ENCODE data around the gene FAM241B.

FAM241B gene

DNA sequence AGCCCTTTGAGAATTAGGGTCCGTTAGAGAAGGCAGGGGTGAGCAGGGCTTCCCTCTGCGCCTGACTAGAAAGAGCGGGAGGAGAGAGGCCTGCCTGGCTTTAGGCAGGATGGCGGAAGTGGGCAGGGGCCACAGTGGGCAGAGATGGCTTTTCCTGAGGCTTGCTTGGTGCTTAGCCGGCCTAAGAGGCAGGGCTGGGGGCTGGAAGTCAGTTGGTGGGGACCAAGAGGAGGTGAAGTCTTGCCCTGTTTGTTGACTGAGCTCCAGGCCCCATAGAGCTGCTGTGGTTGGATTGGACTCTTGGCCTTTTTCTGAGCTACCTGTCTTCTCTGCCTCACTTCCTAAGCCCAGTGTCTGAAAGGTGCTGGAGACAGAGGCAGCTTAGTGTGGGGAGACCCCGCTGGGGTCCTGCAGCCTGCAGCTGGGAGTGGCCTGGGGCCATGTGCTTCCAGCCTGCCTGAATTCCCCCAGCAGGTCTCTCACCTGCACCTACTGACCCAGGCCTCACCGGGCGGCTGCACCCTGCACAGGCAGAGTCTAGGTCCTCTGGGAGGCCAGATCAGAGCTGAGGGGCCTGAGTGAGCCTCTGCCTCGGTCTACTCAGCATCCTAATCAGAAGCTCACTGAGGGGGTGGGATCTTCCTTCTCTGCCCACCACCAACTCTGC, 4.8 kb downstream of the FAM241B start:
- DNase-seq: no peak

DNA sequence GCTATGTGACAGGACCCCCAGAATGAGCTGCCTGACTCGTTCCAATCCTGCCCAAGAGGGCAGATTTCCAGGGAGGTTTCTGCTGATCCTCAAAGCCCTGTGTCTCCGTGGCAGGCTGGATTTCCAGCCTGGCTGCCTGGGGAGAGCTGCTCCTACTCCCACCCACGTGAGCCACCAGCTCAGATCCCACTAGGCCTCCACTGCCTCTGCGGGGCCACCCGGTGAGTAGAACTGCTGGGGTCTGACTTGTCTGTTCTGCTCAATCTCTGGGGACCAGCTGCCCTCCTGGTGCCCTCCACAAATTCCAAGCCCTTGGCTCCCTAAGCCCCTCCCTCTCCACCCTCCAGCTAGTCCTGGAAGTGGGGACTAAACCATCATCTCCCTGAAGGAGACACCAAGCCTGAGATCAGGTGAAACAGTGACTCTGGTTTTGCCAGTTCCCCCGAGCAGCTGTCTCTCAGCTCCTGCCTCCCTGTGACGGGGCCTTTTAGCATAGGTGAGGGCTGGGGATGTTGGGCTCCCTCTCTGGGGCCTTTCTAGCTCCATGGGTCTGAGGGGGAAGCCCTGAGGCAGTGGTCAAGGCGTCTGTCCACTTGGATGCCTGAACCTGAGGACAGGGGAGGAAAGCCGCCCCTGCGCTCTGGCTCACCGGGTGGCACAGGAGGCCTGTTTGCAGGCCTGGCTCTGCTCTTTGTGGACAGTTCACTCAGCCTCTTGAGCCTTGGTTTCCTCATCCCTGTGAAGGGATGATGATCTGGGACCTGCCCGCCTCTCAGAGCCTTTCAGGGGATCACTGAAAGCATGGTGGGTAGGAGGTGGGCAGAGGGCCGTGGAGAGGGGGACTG, 5.6 kb downstream of the FAM241B start:
- no peak for DNase-seq

DNA sequence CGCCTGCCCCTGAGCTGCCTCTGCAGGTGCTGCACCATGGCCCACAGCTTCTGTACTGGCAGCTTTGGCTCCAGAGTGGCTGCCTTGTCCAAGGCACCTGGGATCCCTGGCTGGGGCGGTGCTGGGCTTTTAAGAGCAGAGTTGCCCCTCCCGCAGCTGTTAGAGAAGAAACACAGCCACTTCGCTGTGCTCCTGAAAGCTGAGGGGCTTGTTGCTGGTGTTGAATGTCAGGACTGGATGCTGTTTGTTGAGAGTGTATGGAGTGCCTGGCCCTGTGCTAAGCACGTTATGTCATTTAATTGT, 6.2 kb downstream of the FAM241B start:
- no peak for DNase-seq

DNA sequence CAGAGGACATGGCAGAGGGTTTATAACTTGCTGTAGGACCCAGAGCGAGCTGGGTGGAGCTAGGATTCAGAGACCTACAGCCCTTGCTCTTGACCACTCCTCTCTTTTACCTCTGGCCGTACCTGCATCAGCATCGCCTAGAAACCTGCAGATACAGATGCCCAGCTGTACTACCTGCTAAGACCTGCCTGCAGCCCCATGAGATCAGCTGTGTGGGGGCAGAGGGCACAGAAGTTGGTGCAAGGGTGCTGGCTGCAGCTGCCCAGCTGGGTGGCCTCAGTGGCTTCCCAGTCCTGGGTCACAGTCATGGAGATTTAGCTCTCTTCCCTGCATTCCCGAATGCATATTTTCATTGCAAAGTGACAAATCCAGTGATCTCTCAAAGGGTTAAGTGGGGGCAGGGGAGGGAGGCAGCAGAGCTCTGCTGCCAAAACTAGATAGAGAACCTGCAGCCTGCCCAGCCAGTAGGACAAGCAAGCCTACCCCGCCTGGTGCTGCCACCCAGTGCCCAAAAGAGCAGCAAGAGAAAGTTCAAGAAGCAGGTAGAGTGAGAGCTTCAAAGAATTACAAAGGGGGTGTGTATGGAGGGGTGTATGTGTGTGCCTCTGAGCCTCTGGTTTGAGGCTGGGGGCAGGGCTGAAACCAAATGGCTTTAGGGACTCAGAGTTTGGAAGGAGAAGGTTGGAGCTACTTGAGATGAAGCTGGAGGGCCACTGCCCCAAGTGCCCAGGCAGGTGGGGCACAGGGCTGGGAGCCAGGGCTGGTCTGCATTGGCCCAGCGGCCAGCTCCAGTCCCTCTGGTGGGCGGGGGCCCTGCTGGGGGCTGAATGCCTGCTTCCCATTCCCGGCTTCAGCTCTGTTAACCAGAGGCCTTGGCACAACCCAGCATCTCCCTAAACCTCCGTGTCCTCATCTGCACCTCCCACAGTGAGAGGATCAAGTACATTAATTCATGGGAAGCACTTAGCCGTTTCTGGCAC, 6.9 kb downstream of the FAM241B start:
- peak; percentile 26 for DNase-seq

DNA sequence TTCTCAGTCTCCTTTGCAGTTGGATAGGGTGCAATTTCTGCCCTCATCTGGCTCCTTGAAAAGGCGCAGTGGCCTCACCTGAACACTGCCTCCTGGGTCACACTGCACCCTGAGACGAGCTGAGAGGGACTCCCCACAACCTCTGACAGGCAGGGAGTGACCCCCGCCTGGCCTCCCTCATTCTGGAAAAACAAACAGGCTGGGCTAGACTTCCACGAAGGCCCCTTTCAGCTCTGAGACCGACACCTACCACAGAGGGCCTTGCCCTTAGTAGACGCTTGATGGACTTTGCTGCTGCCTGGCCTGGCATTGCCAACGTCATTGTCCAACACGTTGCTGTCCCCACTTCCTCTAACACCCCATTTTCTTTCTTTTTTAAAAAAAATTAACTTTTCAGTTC, 8.6 kb downstream of the FAM241B start:
- DNase-seq: no peak

DNA sequence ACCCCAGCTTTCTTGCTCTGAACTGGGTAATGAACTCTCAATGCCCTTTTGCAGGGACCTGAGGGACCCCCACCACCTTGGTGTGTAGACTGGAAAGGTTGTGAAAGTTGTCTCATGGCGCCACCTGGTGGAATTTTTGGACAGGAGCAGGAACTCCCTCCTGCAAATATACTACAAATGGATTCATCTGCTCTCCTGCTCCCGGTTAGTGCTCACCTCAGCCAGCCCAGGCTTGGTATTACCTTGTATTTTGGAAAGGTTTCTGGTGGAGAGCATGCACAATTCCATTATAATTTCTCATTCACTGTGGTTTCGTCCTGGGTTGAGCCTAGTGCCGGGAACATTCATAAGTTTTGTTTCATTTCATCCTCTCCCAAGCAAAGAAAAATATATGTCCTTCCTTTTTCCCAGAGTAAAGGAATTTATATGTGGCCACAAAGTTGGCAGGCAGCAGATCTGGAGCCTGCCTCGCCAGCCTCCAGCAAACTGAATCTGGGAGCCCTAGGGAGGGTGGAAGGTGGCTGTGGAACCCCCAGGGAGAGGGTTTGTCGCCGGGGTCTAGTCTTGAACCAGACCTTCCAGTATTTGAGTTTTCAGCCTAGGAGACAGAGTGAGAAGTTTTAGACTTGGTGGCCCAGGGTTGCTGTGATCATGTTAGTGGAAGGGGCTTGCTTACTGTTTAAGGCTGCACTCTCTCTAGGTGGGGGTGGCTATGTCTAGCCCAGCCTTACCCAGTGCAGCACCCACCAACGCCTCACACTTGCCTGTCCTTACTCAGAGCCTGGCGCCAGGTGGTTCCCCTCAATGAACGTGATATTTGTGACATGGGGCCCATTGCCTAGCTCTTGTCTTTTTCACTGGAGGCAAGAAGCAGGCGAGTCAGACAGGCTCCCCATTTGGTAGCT, 9.5 kb downstream of the FAM241B start:
- peak; percentile 64 for DNase-seq

DNA sequence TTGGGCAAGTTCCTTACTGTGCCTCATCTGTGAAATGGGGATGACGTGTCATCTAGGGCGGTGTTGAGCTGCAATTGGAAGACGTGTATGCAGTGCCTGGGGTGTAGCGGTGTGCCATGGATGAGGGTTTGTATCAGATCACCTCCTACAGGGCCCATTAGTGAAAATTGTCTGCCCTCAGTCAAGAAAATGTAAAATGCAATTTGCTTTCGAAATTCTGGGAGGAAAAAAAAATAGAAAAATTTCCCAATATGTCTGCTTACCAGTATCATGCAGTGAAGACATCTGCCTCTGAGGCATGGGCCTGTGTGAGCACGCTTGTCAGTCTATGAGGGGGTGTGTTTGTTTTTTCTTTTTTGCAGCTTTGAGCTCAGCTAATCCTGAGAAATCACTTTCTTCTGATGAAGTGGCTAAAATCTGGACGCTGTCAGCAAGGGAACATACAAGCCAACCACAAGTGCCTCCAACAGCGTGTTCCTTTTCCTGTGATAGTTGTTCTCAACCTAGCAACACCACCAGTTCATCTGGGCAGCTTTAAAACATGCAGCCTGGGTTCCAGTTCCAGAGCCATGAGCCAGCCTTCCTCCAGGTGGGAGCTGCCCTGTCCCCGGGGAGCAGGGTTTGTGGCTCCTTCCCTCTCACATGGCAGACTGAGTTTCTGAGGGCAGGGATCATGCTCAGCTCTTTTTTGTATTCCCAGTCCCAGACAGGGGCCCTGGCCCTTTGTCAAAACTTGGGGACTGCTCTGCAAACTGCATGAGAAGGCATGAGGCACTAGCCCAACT, 10.3 kb downstream of the FAM241B start:
- DNase-seq: no peak

DNA sequence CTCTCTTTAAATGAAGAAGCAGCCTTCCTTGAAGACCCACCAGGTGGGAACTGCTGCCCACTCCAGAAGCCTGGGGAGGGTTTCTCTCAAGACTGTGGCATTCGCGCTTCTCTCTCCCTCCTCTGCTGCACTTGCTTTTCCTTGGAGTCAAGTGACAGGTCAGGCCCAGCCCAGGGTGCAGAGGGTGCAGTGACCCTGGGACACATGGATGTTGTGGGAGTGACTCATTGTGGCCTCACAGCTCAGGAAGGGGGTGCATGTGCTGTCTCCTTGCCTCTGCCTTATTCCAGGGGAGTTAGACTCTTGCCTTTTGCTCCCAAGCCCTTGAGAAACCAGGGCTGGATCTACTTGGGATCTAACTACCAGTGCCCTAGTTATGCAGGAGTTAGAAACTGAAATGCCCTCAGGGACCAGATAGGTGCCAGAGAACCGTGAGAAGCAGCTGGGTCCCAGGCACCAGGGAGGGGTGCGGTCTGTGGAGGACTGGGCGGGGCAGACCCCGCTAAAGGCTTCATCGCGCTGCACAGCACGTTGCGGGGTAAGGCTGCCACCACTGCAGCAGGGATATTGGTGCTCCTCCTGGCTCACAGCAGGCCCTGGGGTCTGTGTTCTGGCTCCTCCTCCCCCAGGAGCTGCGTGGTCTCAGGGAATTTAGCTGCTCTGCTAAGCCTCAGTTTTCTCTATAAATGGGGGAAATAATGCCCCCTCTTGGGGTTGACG, 11.4 kb downstream of the FAM241B start:
- DNase-seq: no peak

DNA sequence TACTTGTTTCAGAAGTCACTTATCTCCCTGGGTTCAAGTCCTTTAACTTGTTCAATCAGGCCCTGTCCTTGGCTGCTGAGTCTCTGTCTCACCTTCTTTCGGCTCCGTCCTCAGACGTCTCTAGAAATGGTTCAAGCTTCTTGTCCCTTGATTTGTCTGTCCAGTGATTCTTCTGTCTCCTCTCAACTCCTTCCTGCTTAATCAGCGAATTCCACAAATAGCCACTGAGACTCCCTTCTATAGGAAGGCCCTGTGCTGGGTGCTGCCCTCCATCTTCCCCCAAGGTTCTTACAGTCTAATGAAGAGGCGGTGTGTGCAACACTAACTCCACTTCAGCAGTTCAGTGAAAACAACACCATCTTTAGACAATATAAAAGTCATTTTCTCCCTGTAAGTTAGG, 12.7 kb downstream of the FAM241B start:
- DNase-seq: no peak

DNA sequence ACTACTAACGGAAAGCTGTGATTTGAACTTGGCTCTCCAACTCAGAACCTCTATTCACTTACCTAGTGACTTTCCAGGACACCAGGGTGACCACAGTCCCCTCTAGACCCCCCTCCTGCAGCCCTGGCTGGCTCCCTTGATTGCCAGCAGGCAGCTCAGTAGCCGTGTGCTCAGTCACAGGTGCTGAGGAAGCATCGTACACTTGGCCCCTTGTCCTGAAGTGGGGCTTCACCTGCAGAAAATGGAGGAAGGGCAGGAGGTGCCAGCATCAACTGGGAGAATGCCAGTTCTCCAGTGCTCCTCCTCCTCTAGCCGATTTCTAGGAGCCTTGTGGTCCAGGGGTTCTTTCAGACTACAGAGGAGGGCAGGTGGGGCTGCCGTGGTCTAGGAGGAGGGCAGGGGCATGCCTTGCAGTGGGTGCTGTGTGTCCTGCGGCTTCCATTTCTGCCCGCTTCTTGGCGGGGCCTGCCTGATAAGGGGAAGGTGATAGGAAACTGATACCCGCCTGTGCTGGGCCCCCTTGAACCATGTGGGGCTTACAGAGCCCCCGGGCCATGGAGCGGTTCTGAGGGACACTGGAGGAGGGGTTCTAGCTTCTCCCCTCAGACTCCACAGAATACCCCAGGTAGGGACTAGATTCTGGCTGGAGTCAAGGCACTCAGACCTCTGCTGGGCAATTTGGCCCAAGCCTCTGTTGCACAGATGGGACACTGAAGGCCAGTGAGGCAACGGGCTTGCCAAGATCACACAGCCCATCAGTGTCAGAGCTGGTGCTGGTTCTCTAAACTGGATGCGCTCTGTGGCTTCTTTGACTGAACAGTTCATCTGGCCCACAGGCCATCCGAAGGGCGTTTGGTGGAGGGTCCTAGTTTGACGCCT, 14.0 kb downstream of the FAM241B start:
- no peak for DNase-seq

DNA sequence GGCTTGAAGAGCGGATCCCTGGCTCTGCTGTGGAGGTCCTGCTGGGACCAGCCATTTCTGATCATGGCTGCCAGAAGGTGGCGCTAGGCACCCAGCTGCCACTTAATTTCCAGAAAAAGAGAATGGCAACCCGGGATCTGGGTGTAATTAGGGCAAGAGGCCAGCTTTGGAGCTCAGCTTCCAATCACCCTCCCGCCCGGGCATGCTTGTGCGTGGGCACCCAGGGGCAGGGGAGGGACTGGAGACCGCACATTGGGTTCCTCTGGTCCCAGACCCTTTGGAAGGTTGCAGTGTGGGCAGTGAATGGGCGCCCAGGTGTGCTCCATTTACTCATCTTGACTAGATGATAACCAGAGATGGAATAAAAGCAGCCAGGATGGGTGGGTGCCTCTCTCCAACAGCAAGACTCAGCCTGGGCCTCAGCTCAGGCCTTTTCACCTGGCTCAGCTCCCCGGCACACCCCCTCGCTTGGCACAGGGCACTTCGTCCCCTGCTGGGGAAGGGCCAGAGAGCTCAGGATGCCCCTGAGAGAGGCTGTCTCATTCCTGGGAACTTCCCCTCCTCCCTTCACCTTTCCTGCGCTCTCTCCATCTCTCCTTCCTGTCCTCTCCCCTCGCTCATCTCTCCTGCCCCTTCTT, 14.7 kb downstream of the FAM241B start:
- peak; percentile 48 for DNase-seq

DNA sequence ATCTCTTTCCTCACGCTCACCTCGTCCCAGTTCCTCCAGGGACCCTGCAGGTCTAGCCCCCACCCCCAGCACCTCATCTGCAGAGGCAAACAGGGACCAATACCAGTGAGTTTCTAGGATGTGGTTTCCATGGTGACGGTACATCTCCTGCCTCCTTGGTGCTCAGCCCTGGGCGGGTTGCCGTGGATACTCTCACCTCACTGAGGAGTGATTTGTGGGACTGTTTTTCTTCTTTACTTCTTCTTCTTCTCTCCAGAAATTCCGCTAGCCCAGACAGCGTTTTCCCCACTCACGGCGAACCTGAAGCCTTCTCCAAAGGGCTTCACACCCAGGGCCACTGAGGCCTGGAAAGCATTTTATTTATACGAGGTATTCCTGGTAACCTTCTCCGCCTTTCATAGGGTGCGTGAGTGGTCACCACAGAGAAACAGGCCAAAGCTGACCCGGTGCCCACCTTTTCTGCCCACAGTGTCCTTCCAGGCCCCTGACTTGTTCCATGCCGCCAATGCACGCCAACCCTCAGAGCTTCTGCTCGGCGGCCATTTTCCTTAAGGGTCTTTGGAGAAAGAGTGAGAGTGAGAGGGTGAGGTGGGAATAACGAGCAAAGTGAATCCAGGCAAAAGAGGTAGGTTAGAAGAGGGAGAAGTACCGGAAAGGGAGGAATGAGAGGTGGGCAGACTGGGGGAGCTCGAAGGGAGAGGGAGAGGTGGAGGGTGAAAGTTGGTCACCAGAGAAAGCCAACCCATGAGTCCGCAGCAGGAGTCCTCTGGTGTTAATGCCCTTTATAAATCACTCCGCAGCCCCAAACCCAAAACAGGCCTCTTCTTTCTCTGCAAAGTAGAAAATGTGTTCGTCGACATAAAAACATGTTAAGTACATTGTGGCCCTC, 15.5 kb downstream of the FAM241B start:
- no peak for DNase-seq

DNA sequence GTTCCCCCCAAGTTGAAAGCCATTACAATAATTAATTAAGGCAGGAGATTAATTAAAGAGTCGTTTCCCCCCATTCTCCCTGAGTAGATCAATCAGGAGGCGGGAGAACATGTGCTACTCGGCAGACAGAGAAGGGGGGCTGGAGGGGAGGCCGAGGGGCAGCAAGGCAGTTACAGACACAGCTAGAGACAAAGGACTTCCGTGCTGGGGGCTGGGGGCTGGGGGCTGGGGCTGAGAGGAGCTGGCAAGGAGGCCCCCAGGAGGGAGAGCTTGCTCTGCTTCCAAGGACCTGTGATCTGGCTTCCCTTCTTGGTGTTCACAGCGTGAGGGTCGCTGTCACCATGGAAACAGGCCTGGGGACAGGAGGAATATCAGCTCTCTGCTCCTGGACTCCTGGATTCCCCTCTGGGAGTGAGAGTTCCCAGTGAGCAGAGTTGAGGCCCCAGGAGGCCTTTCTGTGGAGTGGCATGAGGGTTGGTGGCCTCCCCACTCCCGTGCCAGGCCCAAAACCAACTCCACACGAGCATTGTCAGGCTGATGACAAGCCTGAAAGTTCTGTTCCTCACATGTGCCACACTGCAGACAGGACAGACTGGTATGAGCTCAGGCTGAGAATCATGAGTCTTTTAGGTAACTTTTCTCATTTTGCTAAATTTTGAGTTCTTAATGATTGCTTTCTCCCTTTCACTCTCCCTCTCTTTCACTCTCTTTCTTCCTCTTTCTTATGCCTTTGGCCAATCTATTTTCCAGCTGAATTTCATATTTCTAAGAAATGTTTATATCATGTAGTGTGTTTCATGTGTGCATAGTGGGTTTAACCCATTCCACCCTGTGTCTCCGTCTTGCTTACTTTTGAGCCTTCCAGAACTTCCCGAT, 16.4 kb downstream of the FAM241B start:
- no peak for DNase-seq

DNA sequence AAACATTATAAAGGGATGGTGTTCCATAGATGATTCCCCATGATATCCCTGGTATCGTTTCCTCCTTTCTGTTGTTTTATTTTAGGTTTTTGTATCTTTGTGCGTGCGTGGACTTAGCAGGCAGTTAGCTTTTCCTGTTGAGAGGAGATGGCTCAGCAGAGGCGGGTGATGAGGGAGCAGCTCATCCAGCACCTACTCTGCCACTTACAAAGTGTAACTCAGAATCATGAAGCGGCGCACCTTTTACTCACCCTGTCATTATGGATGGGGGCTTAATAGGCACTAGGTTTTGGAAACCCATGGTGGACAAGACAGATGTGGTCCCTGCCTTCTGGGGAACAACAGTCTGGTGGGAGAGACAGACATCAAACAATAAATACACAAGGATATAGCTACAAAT, 17.1 kb downstream of the FAM241B start:
- no peak for DNase-seq

DNA sequence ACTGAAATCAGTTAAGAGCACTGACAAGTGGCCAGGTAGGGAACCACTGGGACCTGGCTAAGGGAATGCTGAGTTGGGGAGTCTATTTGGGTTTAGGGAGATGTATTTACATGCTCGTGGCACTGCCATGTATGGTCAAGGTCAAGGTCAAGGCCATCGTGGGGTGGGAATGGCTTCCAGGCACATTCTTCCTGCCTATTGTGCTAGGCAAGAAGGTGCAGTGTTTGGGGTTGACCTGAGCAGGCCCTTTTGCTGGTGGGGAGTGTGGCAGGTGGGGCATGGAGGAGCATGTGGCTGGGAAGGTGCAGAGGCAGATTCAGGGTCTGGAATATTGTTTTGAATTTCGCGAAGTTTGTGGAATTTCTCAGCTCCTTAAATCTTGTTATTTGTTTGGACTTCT, 17.8 kb downstream of the FAM241B start:
- no peak for DNase-seq

DNA sequence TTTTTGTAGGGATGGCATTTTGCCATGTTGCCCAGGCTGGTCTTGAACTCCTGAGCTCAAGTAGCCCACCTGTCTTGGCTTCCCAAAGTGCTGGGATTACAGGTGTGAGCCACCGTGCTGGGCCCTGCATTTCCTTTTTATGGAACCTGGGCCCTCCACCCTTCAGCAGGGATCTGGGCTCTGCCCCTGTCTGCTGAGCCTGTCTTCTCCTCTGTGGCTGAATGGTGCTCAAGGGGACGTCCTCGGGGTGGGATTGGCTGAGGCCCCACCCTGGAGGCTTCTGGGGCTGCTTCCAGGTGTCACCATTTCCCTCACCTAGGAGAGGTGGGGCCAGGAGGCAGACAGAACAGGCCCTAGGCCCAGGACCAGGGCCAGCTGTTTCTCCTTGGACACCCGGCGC, 18.4 kb downstream of the FAM241B start:
- no peak for DNase-seq
